ENCODE data around the gene PAX3. TPM values are rescaled to one million over a fixed set of nuclear protein-coding genes. Genes with fewer than 3 reads are reported as not detected.

The PAX3 gene
- total and polyA plus RNA-seq, 2 of the 13 experiments (the other 11 are each of a cell fraction or from before 2014, with no cell fraction given): 0.07 TPM; not detected in 1

DNA sequence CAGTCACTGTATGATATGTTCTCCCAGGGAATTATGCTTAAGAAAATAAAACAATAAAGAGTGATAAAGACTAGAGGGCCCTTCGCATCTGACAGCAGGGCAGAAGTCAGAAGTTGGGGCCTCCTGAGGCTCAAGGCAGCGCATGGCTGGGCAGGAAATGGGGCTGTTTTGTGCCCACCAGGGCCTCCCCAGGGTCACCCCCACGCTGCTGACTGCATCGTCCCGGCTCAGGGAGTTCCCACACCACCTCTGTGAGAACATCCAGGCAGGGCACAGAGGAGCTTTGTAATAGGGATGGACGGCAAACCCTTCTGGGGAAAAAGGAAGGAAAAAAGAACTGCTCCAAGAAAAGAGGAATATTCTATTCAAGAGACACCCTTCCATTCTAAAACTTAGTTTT lies 41.2 kb downstream of the PAX3 start (continued):
- TF ChIP-seq, protein P1, sequence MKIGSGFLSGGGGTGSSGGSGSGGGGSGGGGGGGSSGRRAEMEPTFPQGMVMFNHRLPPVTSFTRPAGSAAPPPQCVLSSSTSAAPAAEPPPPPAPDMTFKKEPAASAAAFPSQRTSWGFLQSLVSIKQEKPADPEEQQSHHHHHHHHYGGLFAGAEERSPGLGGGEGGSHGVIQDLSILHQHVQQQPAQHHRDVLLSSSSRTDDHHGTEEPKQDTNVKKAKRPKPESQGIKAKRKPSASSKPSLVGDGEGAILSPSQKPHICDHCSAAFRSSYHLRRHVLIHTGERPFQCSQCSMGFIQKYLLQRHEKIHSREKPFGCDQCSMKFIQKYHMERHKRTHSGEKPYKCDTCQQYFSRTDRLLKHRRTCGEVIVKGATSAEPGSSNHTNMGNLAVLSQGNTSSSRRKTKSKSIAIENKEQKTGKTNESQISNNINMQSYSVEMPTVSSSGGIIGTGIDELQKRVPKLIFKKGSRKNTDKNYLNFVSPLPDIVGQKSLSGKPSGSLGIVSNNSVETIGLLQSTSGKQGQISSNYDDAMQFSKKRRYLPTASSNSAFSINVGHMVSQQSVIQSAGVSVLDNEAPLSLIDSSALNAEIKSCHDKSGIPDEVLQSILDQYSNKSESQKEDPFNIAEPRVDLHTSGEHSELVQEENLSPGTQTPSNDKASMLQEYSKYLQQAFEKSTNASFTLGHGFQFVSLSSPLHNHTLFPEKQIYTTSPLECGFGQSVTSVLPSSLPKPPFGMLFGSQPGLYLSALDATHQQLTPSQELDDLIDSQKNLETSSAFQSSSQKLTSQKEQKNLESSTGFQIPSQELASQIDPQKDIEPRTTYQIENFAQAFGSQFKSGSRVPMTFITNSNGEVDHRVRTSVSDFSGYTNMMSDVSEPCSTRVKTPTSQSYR (CRISPR knock-in tag; IDR thresholded peaks at IDR 0.05; ENCODE audit: borderline replicate concordance): no peak
- TF ChIP-seq, protein P2, sequence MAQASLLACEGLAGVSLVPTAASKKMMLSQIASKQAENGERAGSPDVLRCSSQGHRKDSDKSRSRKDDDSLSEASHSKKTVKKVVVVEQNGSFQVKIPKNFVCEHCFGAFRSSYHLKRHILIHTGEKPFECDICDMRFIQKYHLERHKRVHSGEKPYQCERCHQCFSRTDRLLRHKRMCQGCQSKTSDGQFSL (CRISPR knock-in tag; IDR thresholded peaks at IDR 0.05): no peak
- TF ChIP-seq RBM22 (optimal IDR thresholded peaks at IDR 0.05; ENCODE audit: low read length): no peak
- no peak for TF ChIP-seq ZNF383 (CRISPR knock-in tag; IDR thresholded peaks at IDR 0.05; ENCODE audit: borderline replicate concordance)

DNA sequence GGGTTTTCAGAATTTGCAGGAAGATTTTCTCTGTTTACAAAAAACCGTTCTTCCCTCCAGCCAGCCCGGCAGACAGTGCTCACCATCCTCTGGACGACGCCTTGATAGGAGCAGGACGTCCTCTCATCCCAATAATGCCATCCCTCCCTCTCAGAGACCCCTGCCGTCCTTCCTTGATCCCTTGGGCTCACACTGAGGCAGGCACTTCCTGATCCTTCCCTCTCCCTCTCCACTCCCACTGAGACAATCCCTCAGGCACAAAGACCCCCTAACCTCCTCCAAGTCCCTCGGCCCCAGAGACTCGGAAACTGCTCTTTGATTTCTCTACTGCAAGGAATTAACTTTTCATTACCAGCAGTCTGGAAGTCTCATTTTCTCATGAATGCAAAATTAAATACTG lies 42.5 kb downstream of the PAX3 start:
- ChIA-PET CTCF (ENCODE audit: low intra/inter-chr PET ratio, low total read pairs) (no interaction called here), POLR2A (no interaction called here)
- ATAC-seq (no peak), FAIRE-seq (no peak), DNase-seq (ENCODE audit: low spot score) (no peak)
- intact Hi-C loops (cut with micrococcal nuclease; ENCODE audit: unreplicated experiment) (no loop called here), in situ Hi-C loops (cut with HindIII; ENCODE audit: extremely low pct_ligation_motif_present, low pct_unique_long_range_greater_than_20kb) (no loop called here)
- H3K4me3 ChIP-seq (replicated peaks in 1 of 3; ENCODE audit: insufficient read depth in 1 of 3, low read depth in 2 of 3, low read length in 3 of 3): no peak overlapping the region
- H3K27me3 ChIP-seq (ENCODE audit: control insufficient read depth in 1 of 2, insufficient read depth in 2 of 2, low read length in 2 of 2): peaks cover 0 to 8% of the 10 kb centered on the region in 2 experiments; a peak in 4 of 5 replicates
- no peaks in the 10 kb centered on the region for H4K20me1 ChIP-seq (ENCODE audit: insufficient read depth, low read length)
- no peak overlapping the region for H3K4me2 ChIP-seq (ENCODE audit: low read depth, low read length)
- H3K36me3 ChIP-seq (replicated peaks in 1 of 2; ENCODE audit: control insufficient read depth in 1 of 2, insufficient read depth in 2 of 2, low read length in 2 of 2): no peaks in the 10 kb centered on the region
- H3K79me2 ChIP-seq (ENCODE audit: insufficient read depth, low read length): no peaks in the 10 kb centered on the region
- 8% methylated on average over 8 of the region's 8 CpGs for WGBS (ENCODE audit: low lambda C conversion rate)
- no peak overlapping the region for H3K27ac ChIP-seq (ENCODE audit: extremely low read length, insufficient read depth, low read length)
- H3K4me1 ChIP-seq (ENCODE audit: insufficient read depth, low read length): no peaks in the 10 kb centered on the region
- H3K9me3 ChIP-seq (ENCODE audit: low read length): no peaks in the 10 kb centered on the region
- no TSS peak for BruUV-seq (replicated peaks)
- no peak overlapping the region for H2AFZ ChIP-seq (ENCODE audit: low read length)
- H3K9ac ChIP-seq (ENCODE audit: insufficient read depth, low read depth, low read length): no peak overlapping the region
- TF ChIP-seq STAG1 (CRISPR knock-in tag; IDR thresholded peaks at IDR 0.05) (no peak), CCAR2 (optimal IDR thresholded peaks at IDR 0.05; ENCODE audit: low read depth, low read length) (no peak), LCORL (IDR thresholded peaks at IDR 0.05) (no peak), LCORL (CRISPR knock-in tag; IDR thresholded peaks at IDR 0.05) (no peak), KDM5A (IDR thresholded peaks at IDR 0.05; ENCODE audit: borderline replicate concordance, low read length) (no peak), CAMTA2 (CRISPR knock-in tag; IDR thresholded peaks at IDR 0.05; ENCODE audit: borderline replicate concordance) (no peak), MTA1 (CRISPR knock-in tag; IDR thresholded peaks at IDR 0.05; ENCODE audit: borderline replicate concordance) (no peak), HHEX (CRISPR knock-in tag; IDR thresholded peaks at IDR 0.05) (no peak), ZNF556 (CRISPR knock-in tag; IDR thresholded peaks at IDR 0.05; ENCODE audit: borderline replicate concordance) (no peak), ZKSCAN5 (CRISPR knock-in tag; IDR thresholded peaks at IDR 0.05) (no peak)
- TF ChIP-seq, protein P3, sequence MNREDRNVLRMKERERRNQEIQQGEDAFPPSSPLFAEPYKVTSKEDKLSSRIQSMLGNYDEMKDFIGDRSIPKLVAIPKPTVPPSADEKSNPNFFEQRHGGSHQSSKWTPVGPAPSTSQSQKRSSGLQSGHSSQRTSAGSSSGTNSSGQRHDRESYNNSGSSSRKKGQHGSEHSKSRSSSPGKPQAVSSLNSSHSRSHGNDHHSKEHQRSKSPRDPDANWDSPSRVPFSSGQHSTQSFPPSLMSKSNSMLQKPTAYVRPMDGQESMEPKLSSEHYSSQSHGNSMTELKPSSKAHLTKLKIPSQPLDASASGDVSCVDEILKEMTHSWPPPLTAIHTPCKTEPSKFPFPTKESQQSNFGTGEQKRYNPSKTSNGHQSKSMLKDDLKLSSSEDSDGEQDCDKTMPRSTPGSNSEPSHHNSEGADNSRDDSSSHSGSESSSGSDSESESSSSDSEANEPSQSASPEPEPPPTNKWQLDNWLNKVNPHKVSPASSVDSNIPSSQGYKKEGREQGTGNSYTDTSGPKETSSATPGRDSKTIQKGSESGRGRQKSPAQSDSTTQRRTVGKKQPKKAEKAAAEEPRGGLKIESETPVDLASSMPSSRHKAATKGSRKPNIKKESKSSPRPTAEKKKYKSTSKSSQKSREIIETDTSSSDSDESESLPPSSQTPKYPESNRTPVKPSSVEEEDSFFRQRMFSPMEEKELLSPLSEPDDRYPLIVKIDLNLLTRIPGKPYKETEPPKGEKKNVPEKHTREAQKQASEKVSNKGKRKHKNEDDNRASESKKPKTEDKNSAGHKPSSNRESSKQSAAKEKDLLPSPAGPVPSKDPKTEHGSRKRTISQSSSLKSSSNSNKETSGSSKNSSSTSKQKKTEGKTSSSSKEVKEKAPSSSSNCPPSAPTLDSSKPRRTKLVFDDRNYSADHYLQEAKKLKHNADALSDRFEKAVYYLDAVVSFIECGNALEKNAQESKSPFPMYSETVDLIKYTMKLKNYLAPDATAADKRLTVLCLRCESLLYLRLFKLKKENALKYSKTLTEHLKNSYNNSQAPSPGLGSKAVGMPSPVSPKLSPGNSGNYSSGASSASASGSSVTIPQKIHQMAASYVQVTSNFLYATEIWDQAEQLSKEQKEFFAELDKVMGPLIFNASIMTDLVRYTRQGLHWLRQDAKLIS (CRISPR knock-in tag; IDR thresholded peaks at IDR 0.05): no peak
- TF ChIP-seq, protein P4, sequence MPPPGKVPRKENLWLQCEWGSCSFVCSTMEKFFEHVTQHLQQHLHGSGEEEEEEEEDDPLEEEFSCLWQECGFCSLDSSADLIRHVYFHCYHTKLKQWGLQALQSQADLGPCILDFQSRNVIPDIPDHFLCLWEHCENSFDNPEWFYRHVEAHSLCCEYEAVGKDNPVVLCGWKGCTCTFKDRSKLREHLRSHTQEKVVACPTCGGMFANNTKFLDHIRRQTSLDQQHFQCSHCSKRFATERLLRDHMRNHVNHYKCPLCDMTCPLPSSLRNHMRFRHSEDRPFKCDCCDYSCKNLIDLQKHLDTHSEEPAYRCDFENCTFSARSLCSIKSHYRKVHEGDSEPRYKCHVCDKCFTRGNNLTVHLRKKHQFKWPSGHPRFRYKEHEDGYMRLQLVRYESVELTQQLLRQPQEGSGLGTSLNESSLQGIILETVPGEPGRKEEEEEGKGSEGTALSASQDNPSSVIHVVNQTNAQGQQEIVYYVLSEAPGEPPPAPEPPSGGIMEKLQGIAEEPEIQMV (CRISPR knock-in tag; IDR thresholded peaks at IDR 0.05; ENCODE audit: low read depth): no peak
